Gastrocnemius medialis (tissue), 4 donors: Measurements from ENCODE around the gene MAPK11.

Source experiments
- CTCF ChIP-seq, 5 experiments: fragments of 450-650 bp in 3 of 5; fragments of 200-600 bp in 2 of 5; sonication (generic) in 2 of 5; IDR thresholded peaks in 4 of 5; conservative IDR thresholded peaks in 1 of 5; 1 replicate in 4 of 5; 2 replicates in 1 of 5; pipeline ENCODE4 v1.5.1; 2016 to 2019; ENCODE audit warnings: antibody characterized with exemption in 5 of 5, mild to moderate bottlenecking in 3 of 5, moderate library complexity in 3 of 5
- POLR2A ChIP-seq, 2 donors: fragments of 450-650 bp; IDR thresholded peaks; one replicate each; pipeline ENCODE4 v1.6.1; 2017; ENCODE audit warnings: antibody characterized with exemption in 2 of 2, mild to moderate bottlenecking in 2 of 2, moderate library complexity in 2 of 2

DNA sequence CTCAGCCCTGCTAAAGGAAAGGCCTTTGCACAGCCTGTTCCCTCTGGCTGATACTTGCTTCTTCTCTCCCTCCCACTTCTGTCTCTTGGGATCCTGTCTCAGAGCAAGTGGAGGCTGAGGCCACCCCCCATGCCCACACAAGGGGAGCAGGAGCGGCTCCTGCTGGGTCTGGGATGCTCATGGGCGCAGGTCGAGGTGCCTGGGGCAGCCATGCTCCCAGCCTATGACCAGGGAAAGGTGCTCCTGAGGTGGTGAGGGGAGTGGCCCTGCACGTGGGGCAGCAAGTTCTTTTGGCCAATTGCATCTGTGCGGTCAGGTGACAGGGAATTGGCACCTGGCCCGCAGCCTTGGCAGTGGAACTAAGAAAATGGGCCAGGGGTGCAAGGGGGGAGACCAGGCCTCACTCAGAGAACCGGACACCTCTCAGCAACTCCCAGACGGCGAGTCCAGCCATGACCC, 1.5 kb downstream of the MAPK11 start:
- TF ChIP-seq CTCF (IDR thresholded peaks at IDR 0.05 in 4 of 5, conservative IDR thresholded peaks at IDR 0.05 in 1 of 5) (no peak), POLR2A (IDR thresholded peaks at IDR 0.05) (no peak)
